SK-N-SH treated with all-trans-retinoic acid at 6 μM for 48 hours (cell line): ENCODE measurements around the gene PRKG1.

Source experiments
- GLIS3 ChIP-seq: fragments of 250-450 bp; sonication (Bioruptor Pico); IDR thresholded peaks from 2 replicates; pipeline ENCODE4 v1.5.0; 2020; ENCODE audit warnings: mild to moderate bottlenecking, moderate library complexity
- ISL1 ChIP-seq: fragments of 250-450 bp; sonication (Bioruptor Pico); IDR thresholded peaks from 2 replicates; pipeline ENCODE4 v2.1.2; 2022; ENCODE audit warnings: mild to moderate bottlenecking, moderate library complexity
- OSR1 ChIP-seq: fragments of 250-450 bp; sonication (Bioruptor Pico); IDR thresholded peaks from 2 replicates; pipeline ENCODE4 v1.8.0; 2022; ENCODE audit warnings: moderate library complexity, mild to moderate bottlenecking, inconsistent platforms
- PATZ1 ChIP-seq: fragments of 250-450 bp; sonication (Bioruptor Pico); IDR thresholded peaks from 2 replicates; pipeline ENCODE4 v1.8.0; 2020; ENCODE audit warnings: mild to moderate bottlenecking, moderate library complexity, borderline replicate concordance
- SNAI2 ChIP-seq: fragments of 250-450 bp; sonication (Bioruptor Pico); IDR thresholded peaks from 2 replicates; pipeline ENCODE4 v1.5.0; 2020; ENCODE audit warnings: mild to moderate bottlenecking, moderate library complexity
- TCF4 ChIP-seq: fragments of 250-450 bp; sonication (Bioruptor Pico); IDR thresholded peaks from 2 replicates; pipeline ENCODE4 v1.8.0; 2021; ENCODE audit warnings: mild to moderate bottlenecking, moderate library complexity, borderline replicate concordance
- TSHZ2 ChIP-seq: fragments of 250-450 bp; sonication (Bioruptor Pico); IDR thresholded peaks from 2 replicates; pipeline ENCODE4 v1.5.0; 2020; ENCODE audit warnings: mild to moderate bottlenecking, moderate library complexity
- ZFP3 ChIP-seq: fragments of 250-450 bp; sonication (Bioruptor Pico); IDR thresholded peaks from 2 replicates; pipeline ENCODE4 v1.5.0; 2020; ENCODE audit warnings: mild to moderate bottlenecking, moderate library complexity
- ZFP30 ChIP-seq: fragments of 450-650 bp; formaldehyde crosslinking; IDR thresholded peaks from 2 replicates; pipeline ENCODE4 v1.5.0; 2022; ENCODE audit warnings: mild to moderate bottlenecking, moderate library complexity
- ZNF565 ChIP-seq: fragments of 450-650 bp; formaldehyde crosslinking; conservative IDR thresholded peaks from 2 replicates; pipeline ENCODE4 v1.5.0; 2020; ENCODE audit warnings: low read depth, mild to moderate bottlenecking, moderate library complexity
- ZNF70 ChIP-seq: fragments of 450-650 bp; formaldehyde crosslinking; IDR thresholded peaks from 2 replicates; pipeline ENCODE4 v1.5.0; 2020; ENCODE audit warnings: mild to moderate bottlenecking, moderate library complexity

DNA sequence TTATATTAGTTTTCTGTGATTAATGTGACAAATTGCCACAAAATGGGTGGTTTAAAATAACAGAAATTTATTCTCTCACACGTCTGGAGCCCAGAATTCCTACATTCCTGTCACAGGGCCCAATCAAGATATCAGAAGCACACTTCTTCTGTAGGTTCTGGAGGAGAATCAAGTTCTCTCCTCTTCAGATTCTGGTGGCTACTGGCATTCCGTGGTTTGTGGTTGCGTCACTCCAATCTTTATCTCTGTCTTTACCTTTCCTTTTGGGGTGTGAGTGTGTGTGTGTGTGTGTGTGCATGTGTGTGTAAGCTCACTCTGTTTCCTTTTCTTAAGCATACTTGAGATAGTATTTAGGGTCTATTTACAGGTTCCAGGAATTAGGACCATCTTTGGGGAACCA lies 1124.3 kb downstream of the PRKG1 start:
- no peak for TF ChIP-seq PATZ1
- no peak for TF ChIP-seq OSR1 (CRISPR knock-in tag)
- no peak for TF ChIP-seq ISL1 (CRISPR knock-in tag)
- no peak for TF ChIP-seq ZFP30 (CRISPR knock-in tag)
- TF ChIP-seq GLIS3 (CRISPR knock-in tag) = no peak
- no peak for TF ChIP-seq ZFP3 (CRISPR knock-in tag)
- TF ChIP-seq SNAI2 = no peak
- no peak for TF ChIP-seq ZNF565 (CRISPR knock-in tag)
- TF ChIP-seq TCF4 (CRISPR knock-in tag) = no peak
- no peak for TF ChIP-seq ZNF70
- TF ChIP-seq TSHZ2 (CRISPR knock-in tag) = no peak
